Endothelial cell (in vitro differentiated cells): ENCODE results near the gene GBF1. TPM values are rescaled to one million over a fixed set of nuclear protein-coding genes. Genes with fewer than 3 reads are reported as not detected.

Source experiments
- DNase-seq: peaks from one replicate; pipeline ENCODE4 v3.0.0; 2021; ENCODE audit warnings: low spot score
- H3K27ac Mint-ChIP-seq: one replicate; pipeline ENCODE4 v1.8.0; 2021; ENCODE audit warnings: mixed read lengths, inconsistent platforms; ENCODE audit not compliant: unreplicated experiment
- H3K27me3 Mint-ChIP-seq: one replicate; pipeline ENCODE4 v1.8.0; 2021; ENCODE audit warnings: mild to moderate bottlenecking, moderate library complexity, mixed read lengths, inconsistent platforms; ENCODE audit not compliant: unreplicated experiment
- H3K36me3 Mint-ChIP-seq: one replicate; pipeline ENCODE4 v1.8.0; 2021; ENCODE audit warnings: mild to moderate bottlenecking, low read depth, mixed read lengths, inconsistent platforms; ENCODE audit not compliant: unreplicated experiment
- H3K4me1 Mint-ChIP-seq: one replicate; pipeline ENCODE4 v1.8.0; 2021; ENCODE audit warnings: mild to moderate bottlenecking, mixed read lengths, inconsistent platforms; ENCODE audit not compliant: unreplicated experiment
- H3K4me3 Mint-ChIP-seq: one replicate; pipeline ENCODE4 v1.8.0; 2021; ENCODE audit warnings: mild to moderate bottlenecking, mixed read lengths, inconsistent platforms; ENCODE audit not compliant: unreplicated experiment
- H3K9me3 Mint-ChIP-seq: one replicate; pipeline ENCODE4 v1.8.0; 2021; ENCODE audit warnings: mixed read lengths, inconsistent platforms; ENCODE audit not compliant: unreplicated experiment
- CTCF ChIP-seq: fragments of 200-600 bp; sonication (generic); IDR thresholded peaks from one replicate; pipeline ENCODE4 v1.5.0; 2021; ENCODE audit warnings: antibody characterized with exemption; ENCODE audit not compliant: unreplicated experiment
- total RNA-seq: library from RNA; stranded (reverse); fragmentation: NEBNext Ultra II Directional; extraction: Animal tissue kit (Norgen Biotek cat#: 25700); gene quantifications from one replicate; pipeline ENCODE4 v1.2.1, GENCODE V29; 2021; ENCODE audit not compliant: unreplicated experiment

The GBF1 gene
- total RNA-seq, 1 donor from 2014 or later, result 45.1 TPM

- peaks cover 4% of the 10 kb centered on the region for H3K36me3 Mint-ChIP-seq
- TF ChIP-seq CTCF, result no peak
- no peaks in the 10 kb centered on the region for H3K9me3 Mint-ChIP-seq
- H3K4me1 Mint-ChIP-seq, result peaks cover 5% of the 10 kb centered on the region
- no peak overlapping the region for H3K4me3 Mint-ChIP-seq
- no peak overlapping the region for H3K27ac Mint-ChIP-seq
- DNase-seq, result no peak
- no peaks in the 10 kb centered on the region for H3K27me3 Mint-ChIP-seq
Measured at GRCh38 chr10:102261196-102261595, 15.9 kb downstream of the GBF1 start.

DNA sequence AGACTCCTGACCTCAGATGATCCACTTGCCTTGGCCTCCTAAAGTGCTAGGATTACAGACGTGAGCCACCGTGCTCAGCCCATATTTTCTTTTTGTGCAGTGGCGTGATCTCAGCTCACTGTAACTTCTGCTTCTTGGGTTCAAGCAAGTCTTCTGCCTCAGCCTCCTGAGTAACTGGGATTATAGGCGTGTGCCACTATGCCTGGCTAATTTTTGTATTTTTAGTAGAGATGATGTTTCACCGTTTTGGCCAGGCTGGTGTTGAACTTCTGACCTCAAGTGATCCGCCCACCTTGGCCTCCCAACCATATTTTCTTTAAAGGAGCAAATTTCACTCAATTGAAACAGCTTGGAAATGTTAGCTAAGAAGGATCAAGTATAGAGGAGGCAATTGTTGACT, 16.5 kb downstream of the GBF1 start:
- peaks cover 4% of the 10 kb centered on the region for H3K36me3 Mint-ChIP-seq
- H3K4me3 Mint-ChIP-seq, result no peak overlapping the region
- no peaks in the 10 kb centered on the region for H3K9me3 Mint-ChIP-seq
- H3K27me3 Mint-ChIP-seq, result no peaks in the 10 kb centered on the region
- DNase-seq, result no peak
- no peak for TF ChIP-seq CTCF
- H3K4me1 Mint-ChIP-seq, result peaks cover 10% of the 10 kb centered on the region
- no peak overlapping the region for H3K27ac Mint-ChIP-seq

- TF ChIP-seq CTCF, result no peak
- Mint-ChIP-seq H3K27ac (no peak overlapping the region), H3K36me3 (peaks cover 4% of the 10 kb centered on the region), H3K4me1 (peaks cover 12% of the 10 kb centered on the region), H3K4me3 (no peak overlapping the region), H3K27me3 (no peaks in the 10 kb centered on the region), H3K9me3 (no peaks in the 10 kb centered on the region)
- no peak for DNase-seq
Measured at GRCh38 chr10:102262744-102263370, 17.5 kb downstream of the GBF1 start.

- no peak overlapping the region for H3K4me3 Mint-ChIP-seq
- no peak overlapping the region for H3K27ac Mint-ChIP-seq
- no peak for TF ChIP-seq CTCF
- H3K36me3 Mint-ChIP-seq, result peaks cover 4% of the 10 kb centered on the region
- DNase-seq, result no peak
- no peaks in the 10 kb centered on the region for H3K9me3 Mint-ChIP-seq
- no peaks in the 10 kb centered on the region for H3K27me3 Mint-ChIP-seq
- peaks cover 24% of the 10 kb centered on the region for H3K4me1 Mint-ChIP-seq
Measured at GRCh38 chr10:102264371-102264770, 19.0 kb downstream of the GBF1 start.

DNA sequence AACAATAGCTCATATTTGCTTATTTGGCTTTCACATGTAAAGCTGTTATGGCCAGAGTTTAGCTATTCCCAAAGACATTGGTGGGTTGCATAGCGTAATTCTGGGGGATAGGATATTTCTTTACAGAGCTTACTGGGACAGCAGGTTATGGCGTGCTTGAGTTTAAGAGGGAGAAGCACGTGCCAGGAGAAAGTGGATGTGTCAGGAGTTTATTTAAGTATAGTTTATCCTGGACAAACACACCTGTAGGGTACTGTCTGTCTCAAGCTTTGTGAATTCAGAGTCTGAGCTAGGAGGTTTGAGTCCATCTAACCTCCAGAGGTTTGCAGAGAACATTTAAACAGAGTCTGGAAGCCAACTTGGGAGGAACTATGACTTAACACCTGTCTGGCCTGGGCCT, 21.3 kb downstream of the GBF1 start:
- peaks cover 24% of the 10 kb centered on the region for H3K4me1 Mint-ChIP-seq
- H3K36me3 Mint-ChIP-seq, result peaks cover 4% of the 10 kb centered on the region
- no peak overlapping the region for H3K4me3 Mint-ChIP-seq
- no peak overlapping the region for H3K27ac Mint-ChIP-seq
- no peak for TF ChIP-seq CTCF
- H3K27me3 Mint-ChIP-seq, result no peaks in the 10 kb centered on the region
- H3K9me3 Mint-ChIP-seq, result no peaks in the 10 kb centered on the region
- DNase-seq, result no peak
